Esophagus muscularis mucosa (tissue), 4 donors: ENCODE results near the gene STARD7. TPM values are rescaled to one million over a fixed set of nuclear protein-coding genes. Genes with fewer than 3 reads are reported as not detected.
A peak's percentile ranks its signal among the peaks of the same experiment; 100 is the strongest.

Experiments
- DNase-seq: peaks from one replicate; pipeline ENCODE4 v3.0.0-alpha.2; 2017; ENCODE audit errors: extremely low spot score
- H3K27ac ChIP-seq, 4 donors: fragments of 200-600 bp; sonication (generic); replicated peaks in 1 of 4; 1 replicate in 3 of 4; 2 replicates in 1 of 4; pipeline ENCODE4 v1.5.1; 2016 to 2019; ENCODE audit warnings: mild to moderate bottlenecking in 1 of 4
- H3K27me3 ChIP-seq, 4 donors: fragments of 200-600 bp; sonication (generic); one replicate each; pipeline versions ENCODE4 v1.5.1 to v1.6.0; 2016 to 2019
- H3K36me3 ChIP-seq, 4 donors: fragments of 200-600 bp; sonication (generic); one replicate each; pipeline ENCODE4 v1.5.1; 2016 to 2019
- H3K4me1 ChIP-seq, 4 donors: fragments of 200-600 bp; sonication (generic); one replicate each; pipeline ENCODE4 v1.5.1; 2016 to 2019
- H3K4me3 ChIP-seq, 4 donors: fragments of 200-600 bp; sonication (generic); 1 replicate in 2 of 4; 2 replicates in 2 of 4; pipeline ENCODE4 v1.5.1; 2016 to 2019; ENCODE audit warnings: mild to moderate bottlenecking in 4 of 4, moderate library complexity in 1 of 4
- H3K9me3 ChIP-seq, 4 donors: fragments of 200-600 bp; sonication (generic); 1 replicate in 3 of 4; 2 replicates in 1 of 4; pipeline ENCODE4 v1.5.1; 2016 to 2019
- EP300 ChIP-seq: sonication (generic); formaldehyde crosslinking; IDR thresholded peaks from one replicate; pipeline ENCODE4 v1.6.1; 2017; ENCODE audit warnings: antibody characterized with exemption
- POLR2A ChIP-seq: fragments of 450-650 bp; IDR thresholded peaks from one replicate; pipeline ENCODE4 v1.6.1; 2017; ENCODE audit warnings: antibody characterized with exemption, moderate library complexity, mild to moderate bottlenecking, low read depth
- POLR2AphosphoS5 ChIP-seq, 2 donors: sonication (generic); formaldehyde crosslinking; IDR thresholded peaks; one replicate each; pipeline ENCODE4 v1.6.1; 2017; ENCODE audit warnings: antibody characterized with exemption in 2 of 2
- WGBS: methylation state at CpG from one replicate; pipeline ENCODE4 v1.1.5; 2018; 5-methylcytosine and 5-hydroxymethylcytosine counted together
- intact Hi-C: fragments of 100-400 bp; cut with DNase I; formaldehyde crosslinking; loops from one replicate; pipeline ENCODE4 v1.15.1; 2023
- total RNA-seq, 4 donors: library from RNA; depleted of rRNA; stranded (reverse); fragments of >200 nt; gene quantifications; one replicate each; pipeline versions ENCODE4 v1.1.0 to v1.2.1, GENCODE V29; 2016
- TF ChIP-seq, protein P1 (sequence below), 3 experiments: fragments of 200-600 bp in 2 of 3; fragments of 450-650 bp in 1 of 3; sonication (generic) in 2 of 3; IDR thresholded peaks; one replicate each; pipeline ENCODE4 v1.5.1; 2017 to 2019; ENCODE audit warnings: antibody characterized with exemption in 3 of 3, mild to moderate bottlenecking in 2 of 3, moderate library complexity in 1 of 3

STARD7 gene
- total RNA-seq, 4 donors from 2014 or later: 85.0 to 110 (median 92.2) TPM

DNA sequence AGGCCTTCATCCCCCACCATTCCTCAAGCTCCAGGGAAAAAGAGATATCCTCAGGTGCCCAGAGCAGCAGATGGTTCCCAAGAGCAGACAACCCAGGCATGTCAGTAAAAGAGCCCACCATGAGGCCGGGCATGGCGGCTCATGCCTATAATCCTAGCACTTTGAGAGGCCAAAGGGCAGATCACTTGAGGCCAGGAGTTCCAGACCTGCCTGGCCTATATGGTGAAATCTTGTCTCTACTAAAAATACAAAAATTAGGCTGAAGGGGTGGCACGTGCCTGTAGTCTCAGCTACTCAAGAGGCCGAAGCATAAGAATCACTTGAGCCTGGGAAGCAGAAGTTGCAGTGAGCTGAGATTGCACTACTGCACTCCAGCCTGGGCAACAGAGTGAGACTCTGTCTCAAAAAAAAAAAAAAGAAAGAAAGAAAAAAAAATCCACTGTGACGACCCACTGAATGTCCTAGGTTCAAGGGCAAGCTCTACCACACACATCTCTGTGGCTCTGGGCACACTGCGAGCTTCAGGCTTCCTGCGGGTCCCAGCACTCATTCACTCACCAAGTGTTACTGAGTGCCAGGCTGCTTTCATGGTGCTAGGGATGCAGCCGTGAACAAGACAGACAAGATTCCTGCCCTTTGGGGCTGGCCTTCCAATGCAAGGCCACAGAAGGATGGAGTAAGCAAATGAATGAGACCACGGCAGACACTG is 56.9 kb downstream of the STARD7 start:
- Histone ChIP-seq H3K36me3 (no peaks in the 10 kb centered on the region), H3K4me3 (no peak overlapping the region)
- 95% methylated on average over 9 of the region's 9 CpGs for WGBS

DNA sequence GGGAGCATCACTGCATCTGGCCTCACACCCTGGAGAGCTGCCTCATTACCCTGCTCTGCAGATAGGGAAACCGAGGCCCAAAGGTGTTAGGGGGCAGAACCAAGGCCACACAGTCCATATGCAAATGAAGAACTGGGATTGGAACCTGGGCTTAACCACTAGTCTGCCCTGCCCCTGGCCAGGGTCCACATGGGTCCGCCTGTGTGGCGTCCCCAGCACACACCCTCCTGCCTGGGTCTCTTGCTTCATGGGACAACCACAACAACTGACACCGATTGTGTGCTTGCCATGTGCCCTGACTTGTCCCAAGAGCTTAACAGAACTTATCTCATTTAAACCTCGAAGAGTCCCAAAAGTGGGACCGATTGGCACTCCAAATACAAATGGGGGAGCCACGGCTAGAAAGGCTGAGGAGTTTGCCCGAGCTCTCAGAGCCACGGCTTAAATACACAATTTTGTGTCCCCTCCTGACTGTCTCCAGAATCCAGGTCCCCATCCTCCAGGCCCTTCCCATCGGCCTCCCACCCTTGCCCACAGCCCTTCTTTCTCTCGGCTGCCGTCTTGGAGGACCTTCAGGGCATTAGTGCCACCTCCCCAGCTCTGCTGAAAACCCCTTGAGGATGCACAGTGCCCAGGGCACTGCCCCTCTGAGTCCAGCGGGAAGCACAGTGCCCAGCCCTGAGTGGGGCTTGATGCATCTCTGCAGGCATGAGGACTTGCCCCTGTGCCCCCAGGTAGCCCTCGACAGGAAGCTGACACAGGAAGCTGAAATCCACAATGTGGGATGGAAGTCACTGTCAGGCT is 57.6 kb downstream of the STARD7 start:
- WGBS: 97% methylated on average over 8 of the region's 14 CpGs
- intact Hi-C loops: no loop called here
- Histone ChIP-seq H3K36me3 (no peaks in the 10 kb centered on the region), H3K27me3 (peaks cover 0 to 9% (median 0%) of the 10 kb centered on the region in 4 donors), H3K4me3 (no peak overlapping the region), H3K9me3 (no peaks in the 10 kb centered on the region), H3K27ac (no peak overlapping the region), H3K4me1 (peaks cover 10 to 30% (median 27%) of the 10 kb centered on the region in 4 donors)
- TF ChIP-seq POLR2A: no peak
- TF ChIP-seq POLR2AphosphoS5 (IDR thresholded peaks at IDR 0.05): no peak
- TF ChIP-seq, protein P1, sequence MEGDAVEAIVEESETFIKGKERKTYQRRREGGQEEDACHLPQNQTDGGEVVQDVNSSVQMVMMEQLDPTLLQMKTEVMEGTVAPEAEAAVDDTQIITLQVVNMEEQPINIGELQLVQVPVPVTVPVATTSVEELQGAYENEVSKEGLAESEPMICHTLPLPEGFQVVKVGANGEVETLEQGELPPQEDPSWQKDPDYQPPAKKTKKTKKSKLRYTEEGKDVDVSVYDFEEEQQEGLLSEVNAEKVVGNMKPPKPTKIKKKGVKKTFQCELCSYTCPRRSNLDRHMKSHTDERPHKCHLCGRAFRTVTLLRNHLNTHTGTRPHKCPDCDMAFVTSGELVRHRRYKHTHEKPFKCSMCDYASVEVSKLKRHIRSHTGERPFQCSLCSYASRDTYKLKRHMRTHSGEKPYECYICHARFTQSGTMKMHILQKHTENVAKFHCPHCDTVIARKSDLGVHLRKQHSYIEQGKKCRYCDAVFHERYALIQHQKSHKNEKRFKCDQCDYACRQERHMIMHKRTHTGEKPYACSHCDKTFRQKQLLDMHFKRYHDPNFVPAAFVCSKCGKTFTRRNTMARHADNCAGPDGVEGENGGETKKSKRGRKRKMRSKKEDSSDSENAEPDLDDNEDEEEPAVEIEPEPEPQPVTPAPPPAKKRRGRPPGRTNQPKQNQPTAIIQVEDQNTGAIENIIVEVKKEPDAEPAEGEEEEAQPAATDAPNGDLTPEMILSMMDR (IDR thresholded peaks at IDR 0.05): no peak
- DNase-seq: no peak

More for the DNA sequence above, 56.9 kb downstream of the STARD7 start:
- Histone ChIP-seq H3K27me3 (peaks cover 0 to 10% (median 0%) of the 10 kb centered on the region in 4 donors), H3K4me1 (peaks cover 4 to 24% (median 21%) of the 10 kb centered on the region in 4 donors), H3K9me3 (no peaks in the 10 kb centered on the region), H3K27ac (no peak overlapping the region)
- DNase-seq: no peak
- intact Hi-C loops: no loop called here
- TF ChIP-seq, protein P1 (IDR thresholded peaks at IDR 0.05): no peak
- TF ChIP-seq EP300 (no peak), POLR2A (no peak), POLR2AphosphoS5 (IDR thresholded peaks at IDR 0.05) (no peak)

DNA sequence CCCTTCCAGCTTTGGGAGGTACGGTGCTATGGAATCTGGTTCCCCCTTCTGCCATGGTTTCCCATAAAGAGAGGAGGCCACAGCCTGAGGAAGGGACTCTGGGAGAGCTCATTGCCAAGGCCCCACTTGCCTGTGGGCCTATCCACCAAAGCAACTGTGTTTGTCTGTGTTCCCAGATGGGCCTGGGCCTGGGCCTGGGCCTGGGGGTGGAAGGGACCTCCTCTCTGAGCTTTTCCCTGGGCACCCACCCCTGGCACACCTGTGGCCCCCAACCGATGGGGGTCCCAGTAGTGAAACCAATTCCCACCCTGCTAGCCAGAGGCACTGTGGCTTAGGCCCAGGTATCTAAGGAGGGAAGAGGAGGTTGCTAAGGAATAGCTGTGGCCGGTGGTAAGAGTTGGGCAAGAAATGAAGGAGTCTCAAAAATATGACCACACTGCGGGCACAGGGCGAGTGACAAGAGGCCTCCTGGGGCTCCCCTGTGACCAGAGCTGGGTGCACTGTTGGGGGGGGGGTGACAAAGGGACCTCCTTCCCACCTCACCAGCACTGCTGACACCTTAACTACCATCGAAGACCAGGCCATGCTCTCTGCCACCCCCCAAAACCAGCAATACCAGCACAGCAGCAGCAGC is 58.5 kb downstream of the STARD7 start:
- WGBS: 97% methylated on average over 6 of the region's 6 CpGs
- H3K4me3 ChIP-seq: no peak overlapping the region
- TF ChIP-seq, protein P1 (IDR thresholded peaks at IDR 0.05): no peak
- TF ChIP-seq POLR2A: no peak
- TF ChIP-seq EP300: no peak
- TF ChIP-seq POLR2AphosphoS5 (IDR thresholded peaks at IDR 0.05): no peak
- DNase-seq: no peak
- peaks cover 0 to 7% (median 0%) of the 10 kb centered on the region in 4 donors for H3K27me3 ChIP-seq
- intact Hi-C loops: no loop called here
- no peak overlapping the region for H3K27ac ChIP-seq
- H3K4me1 ChIP-seq: peaks cover 17 to 39% (median 36%) of the 10 kb centered on the region in 4 donors
- H3K9me3 ChIP-seq: no peaks in the 10 kb centered on the region
- H3K36me3 ChIP-seq: no peaks in the 10 kb centered on the region

DNA sequence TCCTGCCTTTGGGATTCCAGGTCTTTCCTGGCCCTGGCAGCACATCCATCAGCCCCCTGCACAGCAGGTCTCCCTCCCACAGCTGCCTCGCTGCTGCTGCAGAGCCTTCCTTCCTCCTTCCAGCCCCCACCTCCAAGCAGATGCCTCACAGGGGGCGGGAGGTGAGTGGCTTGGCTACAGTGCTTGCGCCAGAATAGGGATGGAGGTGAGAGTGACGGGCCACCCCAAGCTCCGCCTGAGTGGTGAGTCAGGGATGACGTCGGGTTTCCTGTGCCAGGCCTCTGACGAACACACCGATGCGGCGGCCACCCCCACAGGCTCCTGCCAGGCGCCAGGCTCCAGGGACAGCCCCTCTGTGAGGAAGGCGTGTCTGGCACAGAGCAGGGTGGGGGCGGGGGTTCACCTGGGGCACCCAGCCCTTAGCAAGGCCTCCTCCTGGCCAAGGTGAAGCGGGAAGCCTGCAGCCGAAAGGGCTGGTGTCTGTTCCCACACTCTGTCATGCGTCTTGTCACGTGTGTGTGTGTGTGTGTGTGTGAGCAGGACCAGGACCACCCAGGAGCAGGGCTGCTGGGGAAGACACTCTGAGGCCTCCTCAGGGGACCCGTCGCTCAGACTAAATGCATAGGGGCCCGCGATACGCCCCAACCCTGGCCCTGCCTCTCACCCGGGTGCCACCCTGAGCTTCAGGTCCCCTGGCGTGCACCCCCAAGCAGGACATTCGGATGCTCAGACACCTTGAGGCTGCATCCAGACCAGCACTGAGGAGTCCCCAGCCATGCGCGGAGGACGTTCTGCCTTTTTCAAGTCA is 60.0 kb downstream of the STARD7 start:
- H3K4me3 ChIP-seq: peak overlapping the region in 3 of 4 donors; percentile 14 to 30 (median 21)
- intact Hi-C loops: loop anchor here (5.0 kb wide), 1 partner anchor 109 kb away; no protein-coding TSS in a partner anchor
- TF ChIP-seq, protein P1 (IDR thresholded peaks at IDR 0.05): no peak
- TF ChIP-seq POLR2AphosphoS5 (IDR thresholded peaks at IDR 0.05): peak; percentile 44 to 69
- no peak for DNase-seq
- WGBS: 33% methylated on average over 26 of the region's 29 CpGs
- peaks cover 25 to 50% (median 48%) of the 10 kb centered on the region in 4 donors for H3K4me1 ChIP-seq
- H3K27ac ChIP-seq: peak overlapping the region in 3 of 4 donors; percentile 20 to 69 (median 46)
- H3K9me3 ChIP-seq: no peaks in the 10 kb centered on the region
- no peaks in the 10 kb centered on the region for H3K27me3 ChIP-seq
- no peaks in the 10 kb centered on the region for H3K36me3 ChIP-seq
